Mammary epithelial cell (primary cell): ENCODE results near the gene F2RL3.

Experiments
- CTCF ChIP-seq, 2 donors: IDR thresholded peaks in 1 of 2; conservative IDR thresholded peaks in 1 of 2; 2 replicates each; pipeline ENCODE4 v1.5.1; 2011 to 2012; ENCODE audit warnings: inconsistent platforms in 2 of 2, low read length in 2 of 2, mild to moderate bottlenecking in 2 of 2, control low read depth in 1 of 2, low read depth in 1 of 2; ENCODE audit not compliant: insufficient read depth in 1 of 2; ENCODE audit errors: extremely low read depth in 1 of 2
- EZH2 ChIP-seq: IDR thresholded peaks from 2 replicates; pipeline ENCODE4 v1.6.1; 2012; ENCODE audit warnings: low read length, inconsistent platforms, borderline replicate concordance

DNA sequence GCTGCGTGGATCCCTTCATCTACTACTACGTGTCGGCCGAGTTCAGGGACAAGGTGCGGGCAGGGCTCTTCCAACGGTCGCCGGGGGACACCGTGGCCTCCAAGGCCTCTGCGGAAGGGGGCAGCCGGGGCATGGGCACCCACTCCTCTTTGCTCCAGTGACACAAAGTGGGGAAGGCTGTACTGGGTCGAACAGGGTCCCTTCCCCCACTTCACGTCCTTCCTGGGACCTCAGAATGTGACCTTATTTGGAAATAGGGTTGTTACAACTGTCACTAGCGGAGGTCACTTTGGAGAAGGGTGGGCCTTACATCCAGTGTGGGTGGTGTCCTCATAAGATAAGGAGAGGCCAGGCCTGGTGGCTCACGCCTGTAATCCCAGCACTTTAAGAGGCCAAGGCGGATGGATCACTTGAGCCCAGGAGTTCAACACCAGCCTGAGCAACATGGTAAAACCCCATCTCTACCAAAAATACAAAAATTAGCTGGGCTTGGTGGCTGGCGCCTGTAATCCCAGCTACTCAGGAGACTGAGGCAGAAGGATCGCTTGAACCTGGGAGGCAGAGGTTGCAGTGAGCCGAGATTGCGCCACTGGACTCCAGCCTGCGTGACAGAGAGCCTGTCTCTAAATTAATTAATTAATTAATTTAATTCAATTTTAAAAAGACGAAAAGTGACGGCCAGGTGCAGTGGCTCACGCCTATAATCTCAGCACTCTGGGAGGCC, 1.8 kb downstream of the F2RL3 start:
- TF ChIP-seq CTCF (conservative IDR thresholded peaks at IDR 0.05 in 1 of 2, IDR thresholded peaks at IDR 0.05 in 1 of 2; ENCODE audit: extremely low read depth in 1 of 2, insufficient read depth in 1 of 2, low read depth in 1 of 2, low read length in 2 of 2): no peak
- no peak for TF ChIP-seq EZH2
